Breast epithelium (tissue), 4 donors: ENCODE data around the gene RHBG. TPM values are rescaled to one million over a fixed set of nuclear protein-coding genes. Genes with fewer than 3 reads are reported as not detected.

ENCODE experiments used
- DNase-seq, 2 donors: peaks; one replicate each; pipeline ENCODE4 v3.0.0-alpha.2; 2019; ENCODE audit warnings: low spot score in 2 of 2
- H3K27ac ChIP-seq, 2 donors: fragments of 200-600 bp; sonication (generic) in 1 of 2; one replicate each; pipeline ENCODE4 v1.5.1; 2016 to 2019; ENCODE audit warnings: mild to moderate bottlenecking in 1 of 2
- H3K27me3 ChIP-seq, 2 donors: fragments of 200-600 bp; sonication (generic) in 1 of 2; one replicate each; pipeline versions ENCODE4 v1.5.1 to v1.6.0; 2017 to 2019; ENCODE audit warnings: control low read depth in 1 of 2, mild to moderate bottlenecking in 1 of 2
- H3K36me3 ChIP-seq: fragments of 200-600 bp; one replicate; pipeline ENCODE4 v1.5.1; 2019
- H3K4me1 ChIP-seq, 2 donors: fragments of 200-600 bp; sonication (generic); one replicate each; pipeline ENCODE4 v1.5.1; 2016 to 2019; ENCODE audit warnings: control low read depth in 1 of 2
- H3K4me3 ChIP-seq, 3 donors: fragments of 200-600 bp; sonication (generic); 1 replicate in 2 of 3; 2 replicates in 1 of 3; pipeline ENCODE4 v1.5.1; 2016 to 2019; ENCODE audit warnings: mild to moderate bottlenecking in 3 of 3, moderate library complexity in 2 of 3
- H3K9me3 ChIP-seq, 2 donors: fragments of 200-600 bp; sonication (generic) in 1 of 2; one replicate each; pipeline ENCODE4 v1.5.1; 2016 to 2019; ENCODE audit warnings: control low read depth in 1 of 2
- CTCF ChIP-seq, 3 donors: fragments of 450-650 bp; IDR thresholded peaks; one replicate each; pipeline ENCODE4 v1.5.1; 2016 to 2017; ENCODE audit warnings: antibody characterized with exemption in 3 of 3, mild to moderate bottlenecking in 3 of 3, moderate library complexity in 3 of 3
- POLR2A ChIP-seq: fragments of 450-650 bp; IDR thresholded peaks from one replicate; pipeline ENCODE4 v1.6.1; 2016; ENCODE audit warnings: antibody characterized with exemption, mild to moderate bottlenecking, moderate library complexity
- POLR2AphosphoS5 ChIP-seq, 3 donors: sonication (generic); formaldehyde crosslinking; IDR thresholded peaks; one replicate each; pipeline ENCODE4 v1.6.1; 2017; ENCODE audit warnings: antibody characterized with exemption in 3 of 3
- intact Hi-C: fragments of 100-400 bp; cut with DNase I; formaldehyde crosslinking; loops from one replicate; pipeline ENCODE4 v1.15.1; 2023; ENCODE audit warnings: low total_unique reads
- total RNA-seq, 3 donors: library from RNA; depleted of rRNA; stranded (reverse); fragments of >200 nt; gene quantifications; one replicate each; pipeline ENCODE4 v1.1.0, GENCODE V29; 2016

RHBG gene
- total RNA-seq, 3 donors from 2014 or later, result not detected

GRCh38 chr1:156371553-156372264, 2.7 kb downstream of the RHBG start:
- TF ChIP-seq POLR2AphosphoS5 (IDR thresholded peaks at IDR 0.05) (no peak), POLR2A (no peak), CTCF (IDR thresholded peaks at IDR 0.05) (no peak)
- intact Hi-C loops, result no loop called here
- Histone ChIP-seq H3K4me1 (no peaks in the 10 kb centered on the region), H3K9me3 (no peaks in the 10 kb centered on the region), H3K36me3 (no peaks in the 10 kb centered on the region), H3K27me3 (no peaks in the 10 kb centered on the region), H3K27ac (no peak overlapping the region), H3K4me3 (no peak overlapping the region)
- DNase-seq, result no peak

GRCh38 chr1:156372265-156372586, 3.2 kb downstream of the RHBG start:
- DNase-seq, result no peak
- Histone ChIP-seq H3K4me1 (no peaks in the 10 kb centered on the region), H3K9me3 (no peaks in the 10 kb centered on the region), H3K36me3 (no peaks in the 10 kb centered on the region), H3K27ac (no peak overlapping the region), H3K4me3 (no peak overlapping the region), H3K27me3 (no peaks in the 10 kb centered on the region)
- intact Hi-C loops, result no loop called here
- TF ChIP-seq POLR2AphosphoS5 (IDR thresholded peaks at IDR 0.05) (no peak), CTCF (IDR thresholded peaks at IDR 0.05) (no peak), POLR2A (no peak)

GRCh38 chr1:156372876-156373275, 3.9 kb downstream of the RHBG start:
- Histone ChIP-seq H3K27ac (no peak overlapping the region), H3K9me3 (no peaks in the 10 kb centered on the region), H3K36me3 (no peaks in the 10 kb centered on the region), H3K4me3 (no peak overlapping the region), H3K4me1 (no peaks in the 10 kb centered on the region), H3K27me3 (no peaks in the 10 kb centered on the region)
- intact Hi-C loops, result no loop called here
- no peak for DNase-seq
- no peak for TF ChIP-seq POLR2AphosphoS5 (IDR thresholded peaks at IDR 0.05)
- no peak for TF ChIP-seq POLR2A
- no peak for TF ChIP-seq CTCF (IDR thresholded peaks at IDR 0.05)

- no peaks in the 10 kb centered on the region for H3K36me3 ChIP-seq
- H3K9me3 ChIP-seq, result no peaks in the 10 kb centered on the region
- no peaks in the 10 kb centered on the region for H3K4me1 ChIP-seq
- DNase-seq, result no peak
- H3K27ac ChIP-seq, result no peak overlapping the region
- no peaks in the 10 kb centered on the region for H3K27me3 ChIP-seq
- intact Hi-C loops, result no loop called here
- H3K4me3 ChIP-seq, result no peak overlapping the region
- TF ChIP-seq CTCF (IDR thresholded peaks at IDR 0.05) (no peak), POLR2A (no peak), POLR2AphosphoS5 (IDR thresholded peaks at IDR 0.05) (no peak)
Observed at GRCh38 chr1:156373546-156373945, 4.5 kb downstream of the RHBG start.

GRCh38 chr1:156376146-156376545, 7.1 kb downstream of the RHBG start:
- no peak for DNase-seq
- Histone ChIP-seq H3K27ac (no peak overlapping the region), H3K4me1 (no peaks in the 10 kb centered on the region), H3K9me3 (no peaks in the 10 kb centered on the region), H3K4me3 (no peak overlapping the region), H3K36me3 (no peaks in the 10 kb centered on the region), H3K27me3 (no peaks in the 10 kb centered on the region)
- TF ChIP-seq POLR2A, result no peak
- TF ChIP-seq CTCF (IDR thresholded peaks at IDR 0.05), result no peak
- TF ChIP-seq POLR2AphosphoS5 (IDR thresholded peaks at IDR 0.05), result no peak
- intact Hi-C loops, result no loop called here
